ENCODE data around the gene CGB5. TPM values are rescaled to one million over a fixed set of nuclear protein-coding genes. Genes with fewer than 3 reads are reported as not detected.
A peak's percentile ranks its signal among the peaks of the same experiment; 100 is the strongest.
"Not testable (repeated sequence)": the region's sequence is repeated elsewhere in the genome, so short reads cannot be mapped to it uniquely, and the experiment has no call there.

CGB5 gene
- total RNA-seq, 1 experiment from 2014 or later = not detected

DNA sequence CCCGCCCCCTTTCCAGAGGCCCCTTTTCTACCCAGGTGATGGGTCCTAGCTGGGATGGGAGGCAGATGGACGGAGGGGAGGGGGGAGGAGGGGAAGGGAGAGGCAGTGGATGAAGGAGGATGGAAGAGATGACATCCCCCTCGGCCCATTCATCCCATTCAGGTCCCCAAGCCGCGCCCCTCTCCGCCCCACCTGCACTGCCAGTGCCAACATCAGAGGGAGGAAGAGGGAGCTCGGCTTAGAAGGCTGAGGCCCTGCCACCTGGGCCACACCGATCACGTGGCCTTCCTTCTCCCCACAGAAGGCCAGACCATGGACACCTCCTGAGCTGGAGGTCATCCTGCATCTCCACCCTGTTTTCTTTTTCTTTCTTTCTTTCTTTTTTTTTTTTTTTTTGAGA, 15.0 kb upstream of the CGB5 start:
- ATAC-seq; H3K27me3 ChIP-seq (ENCODE audit: low read length); H3K9ac ChIP-seq (ENCODE audit: low read length); BruUV-seq (replicated peaks); H3K4me3 ChIP-seq (ENCODE audit: low read length); H3K9me2 ChIP-seq (replicated peaks; ENCODE audit: low read length); intact Hi-C loops (cut with micrococcal nuclease); H4K20me1 ChIP-seq (ENCODE audit: low read length); H2AFZ ChIP-seq (ENCODE audit: low read length); DNase-seq; H3K27ac ChIP-seq (ENCODE audit: low read length); CTCF ChIA-PET; H3K9me3 ChIP-seq (ENCODE audit: low read length); H3K79me2 ChIP-seq (ENCODE audit: low read length); H3K4me2 ChIP-seq (ENCODE audit: low read length); H3F3A ChIP-seq (ENCODE audit: low read length, unreplicated experiment); H3K36me3 ChIP-seq (ENCODE audit: low read depth, low read length); H3K4me1 ChIP-seq (ENCODE audit: insufficient read depth, low read length): not testable (repeated sequence)
- POLR2A ChIA-PET (ENCODE audit: unreplicated experiment) = interaction anchor here (0.7 kb wide), 1 partner anchor 211 kb away, joined by 3 read pairs; no protein-coding TSS in a partner anchor

DNA sequence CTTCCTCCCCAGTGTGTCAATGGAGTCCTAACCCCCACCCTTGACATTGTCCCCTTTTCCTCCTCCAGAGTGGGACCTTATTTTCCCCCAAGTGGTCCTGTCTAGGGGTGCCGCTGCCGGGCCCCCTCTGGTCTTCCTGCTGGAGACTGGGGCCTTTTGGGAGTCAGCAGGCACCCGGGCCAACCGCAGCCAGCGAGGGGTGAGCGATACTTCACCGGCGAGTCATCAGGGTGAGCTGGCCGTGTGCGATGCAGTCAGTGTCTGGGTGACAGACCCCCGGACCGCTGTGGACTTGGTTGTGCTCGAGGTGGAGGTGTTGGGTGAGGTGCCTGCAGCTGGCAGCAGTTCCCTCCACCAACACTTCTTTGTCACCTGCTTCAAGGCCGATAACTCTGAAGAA, 13.9 kb upstream of the CGB5 start:
- H3K9me3 ChIP-seq (ENCODE audit: low read length); ATAC-seq; DNase-seq; intact Hi-C loops (cut with micrococcal nuclease); H3K79me2 ChIP-seq (ENCODE audit: low read length); H3F3A ChIP-seq (ENCODE audit: low read length, unreplicated experiment); H4K20me1 ChIP-seq (ENCODE audit: low read length); H3K9me2 ChIP-seq (replicated peaks; ENCODE audit: low read length); BruUV-seq (replicated peaks); CTCF ChIA-PET; H3K36me3 ChIP-seq (ENCODE audit: low read depth, low read length); H3K27ac ChIP-seq (ENCODE audit: low read length); H3K4me3 ChIP-seq (ENCODE audit: low read length); H3K4me1 ChIP-seq (ENCODE audit: insufficient read depth, low read length); H3K4me2 ChIP-seq (ENCODE audit: low read length); POLR2A ChIA-PET (ENCODE audit: unreplicated experiment); H3K27me3 ChIP-seq (ENCODE audit: low read length); H3K9ac ChIP-seq (ENCODE audit: low read length); H2AFZ ChIP-seq (ENCODE audit: low read length): not testable (repeated sequence)

DNA sequence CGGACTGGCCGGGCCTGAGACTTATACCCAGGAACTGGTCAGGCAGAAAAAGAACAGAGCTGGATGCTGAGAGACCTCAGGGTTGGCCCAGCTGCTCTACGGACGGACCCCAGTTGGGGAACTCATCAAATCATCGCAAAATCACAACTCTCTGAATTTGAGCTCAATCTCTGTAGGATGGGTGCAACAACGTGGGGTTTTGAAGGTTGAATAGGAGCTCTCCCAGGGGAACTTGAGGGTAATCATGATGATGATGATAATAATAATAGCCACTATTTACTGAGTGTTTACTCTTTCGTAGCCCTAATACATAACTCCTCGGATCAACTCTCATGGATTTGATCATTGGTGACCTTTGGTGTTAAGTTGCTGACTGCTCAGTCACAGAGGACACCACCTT, 13.3 kb upstream of the CGB5 start:
- H3K4me3 ChIP-seq (ENCODE audit: low read length); H2AFZ ChIP-seq (ENCODE audit: low read length); POLR2A ChIA-PET (ENCODE audit: unreplicated experiment); BruUV-seq (replicated peaks); H3K9me2 ChIP-seq (replicated peaks; ENCODE audit: low read length); H3K36me3 ChIP-seq (ENCODE audit: low read depth, low read length); DNase-seq; H3K4me1 ChIP-seq (ENCODE audit: insufficient read depth, low read length); H3K9me3 ChIP-seq (ENCODE audit: low read length); H3K9ac ChIP-seq (ENCODE audit: low read length); H3F3A ChIP-seq (ENCODE audit: low read length, unreplicated experiment); H3K27me3 ChIP-seq (ENCODE audit: low read length); H3K79me2 ChIP-seq (ENCODE audit: low read length); ATAC-seq; H3K27ac ChIP-seq (ENCODE audit: low read length); H3K4me2 ChIP-seq (ENCODE audit: low read length); intact Hi-C loops (cut with micrococcal nuclease); CTCF ChIA-PET; H4K20me1 ChIP-seq (ENCODE audit: low read length): not testable (repeated sequence)

DNA sequence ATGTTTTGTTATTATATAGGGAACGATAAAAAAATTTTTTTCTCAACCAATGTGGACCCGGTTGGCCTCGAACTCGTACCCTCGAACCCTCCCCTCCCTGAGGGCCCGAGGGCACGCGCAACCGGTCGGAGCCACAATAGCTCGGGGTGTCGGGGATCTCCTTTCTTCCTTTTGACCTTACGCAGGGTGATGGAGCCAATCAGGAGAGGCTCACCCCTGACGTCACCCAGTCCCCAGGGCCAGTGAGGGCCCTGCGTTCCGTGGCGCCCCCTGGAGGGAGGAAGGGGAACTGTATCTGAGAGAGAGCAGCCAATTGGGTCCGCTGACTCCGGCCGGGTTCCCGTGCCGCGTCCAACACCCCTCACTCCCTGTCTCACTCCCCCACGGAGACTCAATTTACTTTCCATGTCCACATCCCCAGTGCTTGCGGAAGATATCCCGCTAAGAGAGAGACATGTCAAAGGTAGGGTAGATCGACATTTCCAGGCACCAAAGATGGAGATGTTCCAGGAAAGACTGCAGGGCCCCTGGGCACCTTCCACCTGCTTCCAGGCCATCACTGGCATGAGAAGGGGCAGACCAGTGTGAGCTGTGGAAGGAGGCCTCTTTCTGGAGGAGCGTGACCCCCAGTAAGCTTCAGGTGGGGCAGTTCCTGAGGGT, 11.9 kb upstream of the CGB5 start, which contains the start of gene CGB2:
TSS of gene CGB2 (plus strand) at position 249 of the 660 bp plus-strand sequence. CDS start at position 455, 206 bp downstream.
- H3K4me2 ChIP-seq (ENCODE audit: low read length); BruUV-seq (replicated peaks); H3F3A ChIP-seq (ENCODE audit: low read length, unreplicated experiment); H3K27ac ChIP-seq (ENCODE audit: low read length); H2AFZ ChIP-seq (ENCODE audit: low read length); POLR2A ChIA-PET (ENCODE audit: unreplicated experiment); DNase-seq; H3K4me1 ChIP-seq (ENCODE audit: insufficient read depth, low read length); H4K20me1 ChIP-seq (ENCODE audit: low read length); H3K4me3 ChIP-seq (ENCODE audit: low read length); H3K9ac ChIP-seq (ENCODE audit: low read length); H3K27me3 ChIP-seq (ENCODE audit: low read length); H3K79me2 ChIP-seq (ENCODE audit: low read length); ATAC-seq; H3K9me3 ChIP-seq (ENCODE audit: low read length); CTCF ChIA-PET; intact Hi-C loops (cut with micrococcal nuclease); H3K9me2 ChIP-seq (replicated peaks; ENCODE audit: low read length); H3K36me3 ChIP-seq (ENCODE audit: low read depth, low read length): not testable (repeated sequence)
- TF ChIP-seq, protein P1, sequence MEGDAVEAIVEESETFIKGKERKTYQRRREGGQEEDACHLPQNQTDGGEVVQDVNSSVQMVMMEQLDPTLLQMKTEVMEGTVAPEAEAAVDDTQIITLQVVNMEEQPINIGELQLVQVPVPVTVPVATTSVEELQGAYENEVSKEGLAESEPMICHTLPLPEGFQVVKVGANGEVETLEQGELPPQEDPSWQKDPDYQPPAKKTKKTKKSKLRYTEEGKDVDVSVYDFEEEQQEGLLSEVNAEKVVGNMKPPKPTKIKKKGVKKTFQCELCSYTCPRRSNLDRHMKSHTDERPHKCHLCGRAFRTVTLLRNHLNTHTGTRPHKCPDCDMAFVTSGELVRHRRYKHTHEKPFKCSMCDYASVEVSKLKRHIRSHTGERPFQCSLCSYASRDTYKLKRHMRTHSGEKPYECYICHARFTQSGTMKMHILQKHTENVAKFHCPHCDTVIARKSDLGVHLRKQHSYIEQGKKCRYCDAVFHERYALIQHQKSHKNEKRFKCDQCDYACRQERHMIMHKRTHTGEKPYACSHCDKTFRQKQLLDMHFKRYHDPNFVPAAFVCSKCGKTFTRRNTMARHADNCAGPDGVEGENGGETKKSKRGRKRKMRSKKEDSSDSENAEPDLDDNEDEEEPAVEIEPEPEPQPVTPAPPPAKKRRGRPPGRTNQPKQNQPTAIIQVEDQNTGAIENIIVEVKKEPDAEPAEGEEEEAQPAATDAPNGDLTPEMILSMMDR (conservative IDR thresholded peaks at IDR 0.05; ENCODE audit: low read depth, low read length) = peak; percentile 39; the same call in 1 of the 2 replicates

Data from PC-3 (cell line).